Nephron progenitor cell (in vitro differentiated cells): ENCODE measurements around the gene RNU11.

ENCODE experiments used
- DNase-seq: peaks from one replicate; pipeline ENCODE4 v3.0.0; 2021
- H3K27ac Mint-ChIP-seq: 2 replicates; pipeline ENCODE4 v1.8.0; 2021; ENCODE audit warnings: mild to moderate bottlenecking, moderate library complexity, mixed read lengths
- H3K27me3 Mint-ChIP-seq: 2 replicates; pipeline ENCODE4 v1.8.0; 2021; ENCODE audit warnings: mild to moderate bottlenecking, low read depth, mixed read lengths; ENCODE audit not compliant: poor library complexity
- H3K36me3 Mint-ChIP-seq: 2 replicates; pipeline ENCODE4 v1.8.0; 2021; ENCODE audit warnings: low read depth, mixed read lengths
- H3K4me1 Mint-ChIP-seq: 2 replicates; pipeline ENCODE4 v1.8.0; 2021; ENCODE audit warnings: mixed read lengths
- H3K4me3 Mint-ChIP-seq: 2 replicates; pipeline ENCODE4 v1.8.0; 2021; ENCODE audit warnings: mild to moderate bottlenecking, moderate library complexity, mixed read lengths
- H3K9me3 Mint-ChIP-seq: 2 replicates; pipeline ENCODE4 v1.8.0; 2021; ENCODE audit warnings: mild to moderate bottlenecking, moderate library complexity, mixed read lengths
- TF ChIP-seq, protein P1 (sequence below): fragments of 200-600 bp; sonication (generic); IDR thresholded peaks from 2 replicates; pipeline ENCODE4 v1.5.0; 2021; ENCODE audit warnings: antibody characterized with exemption

RNU11 gene

GRCh38 chr1:28606771-28607170, 41.6 kb upstream of the RNU11 start:
- no peaks in the 10 kb centered on the region for H3K9me3 Mint-ChIP-seq
- peaks cover 36% of the 10 kb centered on the region for H3K36me3 Mint-ChIP-seq
- peaks cover 13% of the 10 kb centered on the region for H3K4me1 Mint-ChIP-seq
- peaks cover 2% of the 10 kb centered on the region for H3K27me3 Mint-ChIP-seq
- H3K27ac Mint-ChIP-seq, result no peak overlapping the region
- no peak for DNase-seq
- TF ChIP-seq, protein P1, sequence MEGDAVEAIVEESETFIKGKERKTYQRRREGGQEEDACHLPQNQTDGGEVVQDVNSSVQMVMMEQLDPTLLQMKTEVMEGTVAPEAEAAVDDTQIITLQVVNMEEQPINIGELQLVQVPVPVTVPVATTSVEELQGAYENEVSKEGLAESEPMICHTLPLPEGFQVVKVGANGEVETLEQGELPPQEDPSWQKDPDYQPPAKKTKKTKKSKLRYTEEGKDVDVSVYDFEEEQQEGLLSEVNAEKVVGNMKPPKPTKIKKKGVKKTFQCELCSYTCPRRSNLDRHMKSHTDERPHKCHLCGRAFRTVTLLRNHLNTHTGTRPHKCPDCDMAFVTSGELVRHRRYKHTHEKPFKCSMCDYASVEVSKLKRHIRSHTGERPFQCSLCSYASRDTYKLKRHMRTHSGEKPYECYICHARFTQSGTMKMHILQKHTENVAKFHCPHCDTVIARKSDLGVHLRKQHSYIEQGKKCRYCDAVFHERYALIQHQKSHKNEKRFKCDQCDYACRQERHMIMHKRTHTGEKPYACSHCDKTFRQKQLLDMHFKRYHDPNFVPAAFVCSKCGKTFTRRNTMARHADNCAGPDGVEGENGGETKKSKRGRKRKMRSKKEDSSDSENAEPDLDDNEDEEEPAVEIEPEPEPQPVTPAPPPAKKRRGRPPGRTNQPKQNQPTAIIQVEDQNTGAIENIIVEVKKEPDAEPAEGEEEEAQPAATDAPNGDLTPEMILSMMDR, result no peak
- H3K4me3 Mint-ChIP-seq, result no peak overlapping the region

DNA sequence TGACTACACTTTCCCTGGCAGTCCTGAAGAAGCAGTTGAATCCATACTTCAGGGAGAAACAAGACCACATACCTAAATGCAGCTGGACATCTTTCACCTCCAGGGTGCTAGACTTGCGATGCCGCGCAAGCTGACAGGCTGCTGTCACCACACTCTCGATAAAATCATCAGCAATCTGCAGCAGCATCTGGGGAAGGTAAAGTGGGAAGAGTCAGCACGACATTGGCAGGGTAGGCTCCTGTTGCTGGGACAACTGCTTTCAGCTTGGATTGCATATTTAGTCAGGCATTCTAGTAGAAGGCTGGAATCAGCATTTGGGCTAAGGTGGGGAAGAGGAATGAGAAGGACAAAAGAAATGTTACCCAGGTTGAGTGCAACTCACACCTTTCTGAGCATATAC, 35.2 kb upstream of the RNU11 start:
- Mint-ChIP-seq H3K36me3 (peaks cover 47% of the 10 kb centered on the region), H3K4me1 (no peaks in the 10 kb centered on the region), H3K4me3 (no peak overlapping the region), H3K27me3 (no peaks in the 10 kb centered on the region), H3K9me3 (no peaks in the 10 kb centered on the region), H3K27ac (no peak overlapping the region)
- DNase-seq, result no peak
- TF ChIP-seq, protein P1, result no peak

GRCh38 chr1:28631713-28632112, 16.7 kb upstream of the RNU11 start:
- TF ChIP-seq, protein P1, result no peak
- no peaks in the 10 kb centered on the region for H3K4me1 Mint-ChIP-seq
- peaks cover 2% of the 10 kb centered on the region for H3K27me3 Mint-ChIP-seq
- no peak for DNase-seq
- H3K27ac Mint-ChIP-seq, result no peak overlapping the region
- peaks cover 26% of the 10 kb centered on the region for H3K36me3 Mint-ChIP-seq
- no peak overlapping the region for H3K4me3 Mint-ChIP-seq
- peaks cover 8% of the 10 kb centered on the region for H3K9me3 Mint-ChIP-seq

- TF ChIP-seq, protein P1, result no peak
- Mint-ChIP-seq H3K27ac (no peak overlapping the region), H3K36me3 (peaks cover 26% of the 10 kb centered on the region), H3K4me1 (no peaks in the 10 kb centered on the region), H3K9me3 (peaks cover 8% of the 10 kb centered on the region), H3K27me3 (peaks cover 2% of the 10 kb centered on the region), H3K4me3 (no peak overlapping the region)
- no peak for DNase-seq
Observed at GRCh38 chr1:28632560-28632959, 15.8 kb upstream of the RNU11 start.

DNA sequence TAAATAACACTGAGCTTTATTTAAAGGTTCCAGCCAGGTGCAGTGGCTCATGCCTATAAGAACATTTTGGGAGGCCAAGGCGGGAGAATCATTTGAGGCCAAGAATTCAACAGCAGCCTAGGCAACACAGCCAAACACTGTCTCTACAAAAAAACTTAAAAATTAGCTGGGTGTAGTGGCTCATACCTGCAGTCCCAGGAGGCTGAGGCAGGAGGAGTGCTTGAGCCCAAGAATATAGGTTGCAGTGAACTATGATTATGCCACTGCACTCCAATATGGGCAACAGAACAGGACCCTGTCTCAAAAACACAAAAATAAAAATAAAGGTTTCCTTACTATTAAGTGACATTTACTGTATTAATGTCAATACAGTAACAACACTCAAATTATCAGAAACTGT, 7.6 kb upstream of the RNU11 start:
- Mint-ChIP-seq H3K27ac (no peak overlapping the region), H3K9me3 (no peaks in the 10 kb centered on the region), H3K4me1 (peaks cover 46% of the 10 kb centered on the region), H3K36me3 (no peaks in the 10 kb centered on the region), H3K27me3 (no peaks in the 10 kb centered on the region), H3K4me3 (peak overlapping the region; percentile 100)
- no peak for DNase-seq
- TF ChIP-seq, protein P1, result no peak

- no peaks in the 10 kb centered on the region for H3K27me3 Mint-ChIP-seq
- no peaks in the 10 kb centered on the region for H3K9me3 Mint-ChIP-seq
- H3K36me3 Mint-ChIP-seq, result no peaks in the 10 kb centered on the region
- H3K27ac Mint-ChIP-seq, result peak overlapping the region; percentile 100
- no peak for DNase-seq
- peaks cover 50% of the 10 kb centered on the region for H3K4me1 Mint-ChIP-seq
- H3K4me3 Mint-ChIP-seq, result peak overlapping the region; percentile 100
- TF ChIP-seq, protein P1, result no peak
Observed at GRCh38 chr1:28642056-28642846, 6.1 kb upstream of the RNU11 start.
